Measurements from ENCODE around the gene ANKLE1.

DNA sequence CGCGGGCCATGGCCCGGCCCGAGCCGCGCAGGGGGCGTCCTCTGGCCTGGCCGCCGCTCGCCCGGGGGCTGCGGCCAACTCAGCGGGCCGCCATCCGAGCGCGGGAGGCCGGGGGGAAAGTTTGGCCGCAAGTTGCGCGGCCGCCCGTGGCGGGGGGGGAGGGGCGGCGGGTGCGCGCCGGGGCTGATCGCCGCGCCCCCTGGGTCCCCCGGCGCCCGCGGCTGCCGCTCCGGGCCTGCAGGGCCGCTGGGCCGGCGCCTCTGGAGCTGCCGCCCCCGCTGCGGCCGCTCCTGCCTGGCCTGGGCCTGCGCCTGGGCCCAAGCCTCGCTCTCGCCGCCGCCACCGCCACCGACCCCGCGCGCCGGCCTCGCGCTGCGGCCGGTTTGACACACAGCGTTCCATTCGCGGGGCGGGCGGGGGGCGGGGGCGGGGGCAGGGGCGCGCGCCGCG, 36.1 kb upstream of the ANKLE1 start, which contains the start of gene NR2F6:
- TF ChIP-seq, protein P1, sequence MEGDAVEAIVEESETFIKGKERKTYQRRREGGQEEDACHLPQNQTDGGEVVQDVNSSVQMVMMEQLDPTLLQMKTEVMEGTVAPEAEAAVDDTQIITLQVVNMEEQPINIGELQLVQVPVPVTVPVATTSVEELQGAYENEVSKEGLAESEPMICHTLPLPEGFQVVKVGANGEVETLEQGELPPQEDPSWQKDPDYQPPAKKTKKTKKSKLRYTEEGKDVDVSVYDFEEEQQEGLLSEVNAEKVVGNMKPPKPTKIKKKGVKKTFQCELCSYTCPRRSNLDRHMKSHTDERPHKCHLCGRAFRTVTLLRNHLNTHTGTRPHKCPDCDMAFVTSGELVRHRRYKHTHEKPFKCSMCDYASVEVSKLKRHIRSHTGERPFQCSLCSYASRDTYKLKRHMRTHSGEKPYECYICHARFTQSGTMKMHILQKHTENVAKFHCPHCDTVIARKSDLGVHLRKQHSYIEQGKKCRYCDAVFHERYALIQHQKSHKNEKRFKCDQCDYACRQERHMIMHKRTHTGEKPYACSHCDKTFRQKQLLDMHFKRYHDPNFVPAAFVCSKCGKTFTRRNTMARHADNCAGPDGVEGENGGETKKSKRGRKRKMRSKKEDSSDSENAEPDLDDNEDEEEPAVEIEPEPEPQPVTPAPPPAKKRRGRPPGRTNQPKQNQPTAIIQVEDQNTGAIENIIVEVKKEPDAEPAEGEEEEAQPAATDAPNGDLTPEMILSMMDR (IDR thresholded peaks at IDR 0.05; ENCODE audit: low read depth, low read length, poor library complexity, severe bottlenecking): no peak
- no peak for TF ChIP-seq EZH2phosphoT487 (IDR thresholded peaks at IDR 0.05; ENCODE audit: borderline replicate concordance, low read length)
